WTC11 (cell line): ENCODE measurements around the gene ZRANB1. TPM values are rescaled to one million over a fixed set of nuclear protein-coding genes. Genes with fewer than 3 reads are reported as not detected.

Source experiments
- ATAC-seq: fragments of 200-7000 bp; cut with Tn5 transposase; 2 replicates; pipeline ENCODE4 v1.10.0; 2021; ENCODE audit warnings: mild to moderate bottlenecking, moderate library complexity
- CTCF ChIA-PET: fragments of 300-600 bp; sonication (Branson Sonifier 250); formaldehyde crosslinking; loops from one replicate; lab custom pipeline; 2021; ENCODE audit warnings: antibody characterized with exemption; lab: Charles Lee
- POLR2A ChIA-PET: fragments of 350-600 bp; sonication (Branson Sonifier 250); formaldehyde crosslinking; loops from one replicate; lab custom pipeline; 2021; ENCODE audit warnings: antibody characterized with exemption; lab: Charles Lee
- DNase-seq: peaks from one replicate; pipeline ENCODE4 v3.0.0; 2021; ENCODE audit warnings: low spot score
- H3K27ac Mint-ChIP-seq: 2 replicates; pipeline ENCODE4 v1.8.0; 2021; ENCODE audit warnings: mixed read lengths
- H3K27me3 Mint-ChIP-seq: 2 replicates; pipeline ENCODE4 v1.8.0; 2021; ENCODE audit warnings: low read depth, mild to moderate bottlenecking, moderate library complexity, mixed read lengths
- H3K36me3 Mint-ChIP-seq: 2 replicates; pipeline ENCODE4 v1.8.0; 2021; ENCODE audit warnings: mixed read lengths
- H3K4me1 Mint-ChIP-seq: 2 replicates; pipeline ENCODE4 v1.8.0; 2022; ENCODE audit warnings: mixed read lengths
- H3K4me3 Mint-ChIP-seq: 2 replicates; pipeline ENCODE4 v1.8.0; 2021; ENCODE audit warnings: mild to moderate bottlenecking, moderate library complexity, mixed read lengths
- H3K9me3 Mint-ChIP-seq: 2 replicates; pipeline ENCODE4 v1.8.0; 2021; ENCODE audit warnings: mixed read lengths
- EMX1 ChIP-seq: fragments of 250-450 bp; sonication (Bioruptor Pico); IDR thresholded peaks from 2 replicates; pipeline ENCODE4 v1.8.0; 2021; ENCODE audit warnings: mild to moderate bottlenecking
- GABPB1 ChIP-seq: sonication (generic); formaldehyde crosslinking; IDR thresholded peaks from 2 replicates; pipeline ENCODE4 v1.8.1; 2023; ENCODE audit warnings: mild to moderate bottlenecking, missing genetic modification reagents
- ZBTB21 ChIP-seq: sonication (generic); formaldehyde crosslinking; IDR thresholded peaks from 2 replicates; pipeline ENCODE4 v1.8.1; 2023; ENCODE audit warnings: mild to moderate bottlenecking, missing genetic modification reagents, borderline replicate concordance
- ZNF121 ChIP-seq: sonication (generic); formaldehyde crosslinking; IDR thresholded peaks from 2 replicates; pipeline ENCODE4 v1.8.0; 2023; ENCODE audit warnings: missing genetic modification reagents
- ZNF423 ChIP-seq: fragments of 250-450 bp; sonication (Bioruptor Pico); IDR thresholded peaks from 2 replicates; pipeline ENCODE4 v2.1.2; 2022; ENCODE audit warnings: mild to moderate bottlenecking, moderate library complexity
- microRNA-seq: library from miRNA; unstranded; fragments of <30 nt; microRNA quantifications from one replicate; pipeline ENCODE4 v1.2.0, GENCODE V29; 2022; ENCODE audit warnings: borderline number of aligned reads
- total RNA-seq: library from RNA; stranded (reverse); gene quantifications from 3 replicates; pipeline ENCODE4 v1.2.3, GENCODE V29; 2021
- TF ChIP-seq, protein P1 (sequence below): sonication (generic); formaldehyde crosslinking; IDR thresholded peaks from 2 replicates; pipeline ENCODE4 v1.8.1; 2022; ENCODE audit warnings: mild to moderate bottlenecking, missing genetic modification reagents, moderate library complexity, borderline replicate concordance
- TF ChIP-seq, protein P2 (sequence below): sonication (generic); formaldehyde crosslinking; IDR thresholded peaks from 2 replicates; pipeline ENCODE4 v1.8.0; 2022; ENCODE audit warnings: mild to moderate bottlenecking, missing genetic modification reagents
- TF ChIP-seq, protein P3 (sequence below): sonication (generic); formaldehyde crosslinking; IDR thresholded peaks from 2 replicates; pipeline ENCODE4 v1.8.0; 2023; ENCODE audit warnings: mild to moderate bottlenecking, missing genetic modification reagents
- TF ChIP-seq, protein P4 (sequence below): sonication (generic); formaldehyde crosslinking; conservative IDR thresholded peaks from 2 replicates; pipeline ENCODE4 v1.8.1; 2023; ENCODE audit warnings: mild to moderate bottlenecking, low read depth, missing genetic modification reagents, moderate library complexity

Gene ZRANB1
- total RNA-seq, 1 experiment from 2014 or later, result 15.9 TPM

DNA sequence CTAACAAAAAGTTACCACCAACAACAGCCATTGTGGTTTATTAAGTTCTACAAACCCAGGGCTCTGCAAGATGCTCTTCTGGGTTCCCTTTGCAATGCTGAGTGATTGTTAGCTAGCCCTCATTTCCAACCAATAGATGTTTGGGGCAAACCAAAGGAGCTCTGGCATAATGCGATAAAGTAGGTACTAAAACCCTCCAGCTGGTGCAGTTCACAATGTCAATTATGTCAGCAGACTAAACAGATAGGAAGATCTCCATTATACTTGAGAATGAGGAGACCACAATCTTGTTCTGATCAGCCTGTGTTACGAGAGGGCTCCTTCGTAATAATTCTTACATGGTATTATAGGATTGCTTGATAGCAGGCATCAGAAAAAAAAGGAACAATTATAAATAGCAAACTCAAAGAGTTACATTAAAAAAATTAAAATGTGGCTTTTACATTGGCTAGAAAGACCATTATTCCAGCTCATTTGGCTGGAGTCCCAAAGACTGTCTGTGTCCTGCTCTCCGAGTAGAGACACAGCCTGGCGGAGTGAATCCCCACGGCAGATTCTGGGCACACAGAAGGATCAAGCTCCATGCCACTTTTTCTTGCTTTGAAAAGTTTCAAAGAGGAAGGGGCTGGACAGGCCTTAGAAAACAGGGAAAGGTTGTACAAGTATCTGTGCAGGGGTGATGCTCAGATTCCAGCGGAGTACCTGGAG, 93.8 kb downstream of the ZRANB1 start:
- no peaks in the 10 kb centered on the region; the same call in 1 of the 2 replicates for H3K27me3 Mint-ChIP-seq

DNA sequence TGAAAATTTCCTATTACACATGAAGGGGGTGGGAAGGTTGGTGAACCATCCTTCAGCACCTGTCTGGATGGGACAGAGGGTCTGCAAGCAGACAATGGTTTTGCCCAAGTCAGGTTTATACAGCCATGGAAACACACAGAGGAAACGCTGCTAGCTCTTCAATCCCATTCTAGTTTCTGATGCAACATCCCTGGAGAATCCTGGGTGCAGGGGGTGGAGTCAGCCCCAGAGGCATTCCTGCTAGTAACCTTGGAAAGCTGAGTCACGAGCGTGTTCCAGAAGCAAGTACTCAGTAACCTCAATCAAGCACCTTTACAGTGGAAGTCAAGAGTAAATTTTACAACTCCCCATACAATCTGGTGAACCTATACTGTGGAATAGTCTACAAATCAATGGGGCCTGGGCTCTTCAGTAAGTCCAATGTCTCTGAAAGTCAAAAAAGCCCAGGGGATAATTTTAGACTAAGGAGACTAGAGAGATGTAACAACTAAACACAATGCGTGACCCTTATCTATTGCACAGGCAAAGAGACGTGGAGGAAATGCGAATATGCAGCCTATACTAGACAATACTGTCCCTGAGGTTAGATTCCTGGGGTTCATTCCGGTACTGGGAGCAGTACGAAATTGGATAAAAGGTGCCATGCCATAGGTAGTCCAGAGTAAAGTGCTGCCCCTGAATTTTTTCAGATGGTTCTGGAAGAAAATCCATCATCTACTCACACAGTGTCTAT, 95.4 kb downstream of the ZRANB1 start:
- TF ChIP-seq GABPB1 (CRISPR knock-in tag), result peak; percentile 95
- TF ChIP-seq, protein P1, sequence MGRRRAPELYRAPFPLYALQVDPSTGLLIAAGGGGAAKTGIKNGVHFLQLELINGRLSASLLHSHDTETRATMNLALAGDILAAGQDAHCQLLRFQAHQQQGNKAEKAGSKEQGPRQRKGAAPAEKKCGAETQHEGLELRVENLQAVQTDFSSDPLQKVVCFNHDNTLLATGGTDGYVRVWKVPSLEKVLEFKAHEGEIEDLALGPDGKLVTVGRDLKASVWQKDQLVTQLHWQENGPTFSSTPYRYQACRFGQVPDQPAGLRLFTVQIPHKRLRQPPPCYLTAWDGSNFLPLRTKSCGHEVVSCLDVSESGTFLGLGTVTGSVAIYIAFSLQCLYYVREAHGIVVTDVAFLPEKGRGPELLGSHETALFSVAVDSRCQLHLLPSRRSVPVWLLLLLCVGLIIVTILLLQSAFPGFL (CRISPR knock-in tag), result no peak
- TF ChIP-seq, all 79 proteins: peak for 1
- H3K27ac Mint-ChIP-seq, result peak overlapping the region; percentile 92
- no peak for DNase-seq

More for the DNA sequence above, 93.8 kb downstream of the ZRANB1 start:
- Mint-ChIP-seq H3K9me3 (no peaks in the 10 kb centered on the region), H3K27ac (peak overlapping the region; percentile 92), H3K4me1 (peaks cover 88% of the 10 kb centered on the region), H3K36me3 (peaks cover 45% of the 10 kb centered on the region), H3K4me3 (no peak overlapping the region)
- DNase-seq, result no peak
- TF ChIP-seq, protein P2, sequence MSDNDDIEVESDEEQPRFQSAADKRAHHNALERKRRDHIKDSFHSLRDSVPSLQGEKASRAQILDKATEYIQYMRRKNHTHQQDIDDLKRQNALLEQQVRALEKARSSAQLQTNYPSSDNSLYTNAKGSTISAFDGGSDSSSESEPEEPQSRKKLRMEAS (CRISPR knock-in tag), result no peak
- TF ChIP-seq EMX1, result no peak
- no peak for TF ChIP-seq ZNF423 (CRISPR knock-in tag)
- TF ChIP-seq, protein P3, sequence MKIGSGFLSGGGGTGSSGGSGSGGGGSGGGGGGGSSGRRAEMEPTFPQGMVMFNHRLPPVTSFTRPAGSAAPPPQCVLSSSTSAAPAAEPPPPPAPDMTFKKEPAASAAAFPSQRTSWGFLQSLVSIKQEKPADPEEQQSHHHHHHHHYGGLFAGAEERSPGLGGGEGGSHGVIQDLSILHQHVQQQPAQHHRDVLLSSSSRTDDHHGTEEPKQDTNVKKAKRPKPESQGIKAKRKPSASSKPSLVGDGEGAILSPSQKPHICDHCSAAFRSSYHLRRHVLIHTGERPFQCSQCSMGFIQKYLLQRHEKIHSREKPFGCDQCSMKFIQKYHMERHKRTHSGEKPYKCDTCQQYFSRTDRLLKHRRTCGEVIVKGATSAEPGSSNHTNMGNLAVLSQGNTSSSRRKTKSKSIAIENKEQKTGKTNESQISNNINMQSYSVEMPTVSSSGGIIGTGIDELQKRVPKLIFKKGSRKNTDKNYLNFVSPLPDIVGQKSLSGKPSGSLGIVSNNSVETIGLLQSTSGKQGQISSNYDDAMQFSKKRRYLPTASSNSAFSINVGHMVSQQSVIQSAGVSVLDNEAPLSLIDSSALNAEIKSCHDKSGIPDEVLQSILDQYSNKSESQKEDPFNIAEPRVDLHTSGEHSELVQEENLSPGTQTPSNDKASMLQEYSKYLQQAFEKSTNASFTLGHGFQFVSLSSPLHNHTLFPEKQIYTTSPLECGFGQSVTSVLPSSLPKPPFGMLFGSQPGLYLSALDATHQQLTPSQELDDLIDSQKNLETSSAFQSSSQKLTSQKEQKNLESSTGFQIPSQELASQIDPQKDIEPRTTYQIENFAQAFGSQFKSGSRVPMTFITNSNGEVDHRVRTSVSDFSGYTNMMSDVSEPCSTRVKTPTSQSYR (CRISPR knock-in tag), result no peak
- TF ChIP-seq ZBTB21 (CRISPR knock-in tag), result no peak
- TF ChIP-seq ZNF121 (CRISPR knock-in tag), result no peak
- TF ChIP-seq, protein P4, sequence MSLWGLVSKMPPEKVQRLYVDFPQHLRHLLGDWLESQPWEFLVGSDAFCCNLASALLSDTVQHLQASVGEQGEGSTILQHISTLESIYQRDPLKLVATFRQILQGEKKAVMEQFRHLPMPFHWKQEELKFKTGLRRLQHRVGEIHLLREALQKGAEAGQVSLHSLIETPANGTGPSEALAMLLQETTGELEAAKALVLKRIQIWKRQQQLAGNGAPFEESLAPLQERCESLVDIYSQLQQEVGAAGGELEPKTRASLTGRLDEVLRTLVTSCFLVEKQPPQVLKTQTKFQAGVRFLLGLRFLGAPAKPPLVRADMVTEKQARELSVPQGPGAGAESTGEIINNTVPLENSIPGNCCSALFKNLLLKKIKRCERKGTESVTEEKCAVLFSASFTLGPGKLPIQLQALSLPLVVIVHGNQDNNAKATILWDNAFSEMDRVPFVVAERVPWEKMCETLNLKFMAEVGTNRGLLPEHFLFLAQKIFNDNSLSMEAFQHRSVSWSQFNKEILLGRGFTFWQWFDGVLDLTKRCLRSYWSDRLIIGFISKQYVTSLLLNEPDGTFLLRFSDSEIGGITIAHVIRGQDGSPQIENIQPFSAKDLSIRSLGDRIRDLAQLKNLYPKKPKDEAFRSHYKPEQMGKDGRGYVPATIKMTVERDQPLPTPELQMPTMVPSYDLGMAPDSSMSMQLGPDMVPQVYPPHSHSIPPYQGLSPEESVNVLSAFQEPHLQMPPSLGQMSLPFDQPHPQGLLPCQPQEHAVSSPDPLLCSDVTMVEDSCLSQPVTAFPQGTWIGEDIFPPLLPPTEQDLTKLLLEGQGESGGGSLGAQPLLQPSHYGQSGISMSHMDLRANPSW (CRISPR knock-in tag), result no peak
- ChIA-PET CTCF (interaction anchor here (1.8 to 3.1 kb wide), 3 partner anchors 12 to 43 kb away, joined by 7 to 26 read pairs (median 8); no protein-coding TSS in a partner anchor), POLR2A (interaction anchor here (1.6 kb wide), 1 partner anchor 8 kb away, joined by 5 read pairs; no protein-coding TSS in a partner anchor)
- no peak for ATAC-seq

More for the DNA sequence above, 95.4 kb downstream of the ZRANB1 start:
- peaks cover 90% of the 10 kb centered on the region for H3K4me1 Mint-ChIP-seq
- no peaks in the 10 kb centered on the region; the same call in 1 of the 2 replicates for H3K27me3 Mint-ChIP-seq
- ChIA-PET CTCF (interaction anchor here (0.7 to 3.1 kb wide), 3 partner anchors 11 to 300 kb away, joined by 3 to 26 read pairs (median 8); no protein-coding TSS in a partner anchor), POLR2A (interaction anchor here (1.6 kb wide), 1 partner anchor 9 kb away, joined by 5 read pairs; no protein-coding TSS in a partner anchor)
- peaks cover 38% of the 10 kb centered on the region for H3K36me3 Mint-ChIP-seq
- H3K9me3 Mint-ChIP-seq, result no peaks in the 10 kb centered on the region
- H3K4me3 Mint-ChIP-seq, result no peak overlapping the region; the same call in 1 of the 2 replicates
- ATAC-seq, result peak; percentile 8; the same call in 1 of the 2 replicates

Small RNA genes within 50 kb of the gene (microRNA-seq; reads per million reads assigned to microRNA genes)
- not detected for gene MIR4296

Other genes starting within 250 kb of the ZRANB1 start
- gene FAM53B, start 197.7 kb upstream of the ZRANB1 start, total RNA-seq, result 18.7 to 21.3 TPM (median 19.9 TPM) in 3 replicates
- 21.6 to 26.4 TPM (median 25.7 TPM) in 3 replicates for gene EEF1AKMT2, start 150.2 kb upstream of the ZRANB1 start, total RNA-seq
- gene ABRAXAS2, start 140.3 kb upstream of the ZRANB1 start, total RNA-seq, result 14.0 to 14.8 TPM (median 14.6 TPM) in 3 replicates
- gene CTBP2, start 218.4 kb downstream of the ZRANB1 start, total RNA-seq, result 175 to 191 TPM (median 181 TPM) in 3 replicates